Measurements from ENCODE around the gene COMP.

COMP gene

GRCh38 chr19:18784786-18785120 lies 6.4 kb downstream of the COMP start:
- no peaks in the 10 kb centered on the region for H3K9me3 ChIP-seq (ENCODE audit: control insufficient read depth, low read length)
- H3K79me2 ChIP-seq, result no peaks in the 10 kb centered on the region
- no peak overlapping the region for H3K4me3 ChIP-seq (ENCODE audit: low read depth, low read length)
- H3K4me1 ChIP-seq, result peaks cover 4% of the 10 kb centered on the region
- no peak overlapping the region for H3K4me2 ChIP-seq (ENCODE audit: low read length)
- no peak overlapping the region for H2AFZ ChIP-seq
- H3K27ac ChIP-seq, result no peak overlapping the region
- no peaks in the 10 kb centered on the region for H3K36me3 ChIP-seq (ENCODE audit: control insufficient read depth, insufficient read depth, low read length)
- TF ChIP-seq CTCF (IDR thresholded peaks at IDR 0.05), result no peak
- H3K9ac ChIP-seq, result no peak overlapping the region
- peaks cover 4% of the 10 kb centered on the region for H3K27me3 ChIP-seq (ENCODE audit: control insufficient read depth, insufficient read depth, low read length)

- Histone ChIP-seq H3K36me3 (ENCODE audit: control insufficient read depth, insufficient read depth, low read length) (no peaks in the 10 kb centered on the region), H2AFZ (no peak overlapping the region), H3K79me2 (no peaks in the 10 kb centered on the region), H3K4me2 (ENCODE audit: low read length) (no peak overlapping the region), H3K9me3 (ENCODE audit: control insufficient read depth, low read length) (no peaks in the 10 kb centered on the region), H3K4me3 (ENCODE audit: low read depth, low read length) (no peak overlapping the region), H3K27me3 (ENCODE audit: control insufficient read depth, insufficient read depth, low read length) (peaks cover 3% of the 10 kb centered on the region), H3K4me1 (peaks cover 4% of the 10 kb centered on the region), H3K9ac (no peak overlapping the region), H3K27ac (no peak overlapping the region)
- TF ChIP-seq CTCF (IDR thresholded peaks at IDR 0.05), result no peak
Observed at GRCh38 chr19:18783958-18784785, 6.9 kb downstream of the COMP start.

- TF ChIP-seq CTCF (IDR thresholded peaks at IDR 0.05), result no peak
- Histone ChIP-seq H3K4me2 (ENCODE audit: low read length) (no peak overlapping the region), H3K4me3 (ENCODE audit: low read depth, low read length) (no peak overlapping the region), H3K9ac (no peak overlapping the region), H3K4me1 (no peaks in the 10 kb centered on the region), H3K27ac (no peak overlapping the region), H3K9me3 (ENCODE audit: control insufficient read depth, low read length) (no peaks in the 10 kb centered on the region), H2AFZ (no peak overlapping the region), H3K79me2 (no peaks in the 10 kb centered on the region), H3K36me3 (ENCODE audit: control insufficient read depth, insufficient read depth, low read length) (no peaks in the 10 kb centered on the region), H3K27me3 (ENCODE audit: control insufficient read depth, insufficient read depth, low read length) (no peaks in the 10 kb centered on the region)
Observed at GRCh38 chr19:18782559-18783225, 8.4 kb downstream of the COMP start.

GRCh38 chr19:18781885-18782527 lies 9.1 kb downstream of the COMP start:
- Histone ChIP-seq H3K27me3 (ENCODE audit: control insufficient read depth, insufficient read depth, low read length) (no peaks in the 10 kb centered on the region), H3K4me2 (ENCODE audit: low read length) (no peak overlapping the region), H3K79me2 (no peaks in the 10 kb centered on the region), H3K4me1 (no peaks in the 10 kb centered on the region), H3K9me3 (ENCODE audit: control insufficient read depth, low read length) (no peaks in the 10 kb centered on the region), H3K36me3 (ENCODE audit: control insufficient read depth, insufficient read depth, low read length) (no peaks in the 10 kb centered on the region), H3K27ac (no peak overlapping the region), H3K4me3 (ENCODE audit: low read depth, low read length) (no peak overlapping the region), H3K9ac (no peak overlapping the region), H2AFZ (no peak overlapping the region)
- no peak for TF ChIP-seq CTCF (IDR thresholded peaks at IDR 0.05)

Measured in parathyroid adenoma (tissue), 2 donors.